B cell (primary cell): Measurements from ENCODE around the gene NOTCH4. TPM values are rescaled to one million over a fixed set of nuclear protein-coding genes. Genes with fewer than 3 reads are reported as not detected.

Experiments used
- ATAC-seq: fragments of 200-7000 bp; cut with Tn5 transposase; one replicate; pipeline ENCODE4 v1.10.0; 2021; ENCODE audit warnings: low read depth, mild to moderate bottlenecking, moderate number of reproducible peaks, moderate library complexity
- CTCF ChIA-PET: fragments of 350-600 bp; sonication (Branson Sonifier 250); formaldehyde crosslinking; loops from one replicate; lab custom pipeline; 2021; ENCODE audit warnings: antibody characterized with exemption, inconsistent platforms; lab: Charles Lee
- POLR2A ChIA-PET: fragments of 350-600 bp; sonication (Branson Sonifier 250); formaldehyde crosslinking; loops from one replicate; lab custom pipeline; 2021; ENCODE audit warnings: antibody characterized with exemption; lab: Charles Lee
- DNase-seq: peaks from one replicate; pipeline ENCODE4 v3.0.0; 2013
- H2AFZ ChIP-seq: 2 replicates; pipeline ENCODE4 v1.6.1; 2012; ENCODE audit warnings: mild to moderate bottlenecking, low read depth, low read length; ENCODE audit not compliant: insufficient read depth, poor library complexity, severe bottlenecking
- H3K27ac ChIP-seq, 2 donors: 1 replicate in 1 of 2; 2 replicates in 1 of 2; pipeline ENCODE4 v1.5.1; 2012 to 2013; ENCODE audit warnings: low read length in 2 of 2, mild to moderate bottlenecking in 2 of 2, moderate library complexity in 1 of 2
- H3K27me3 ChIP-seq, 4 experiments: fragments of 200-600 bp in 1 of 4; sonication (generic) in 1 of 4; replicated peaks in 1 of 4; 1 replicate in 2 of 4; 2 replicates in 2 of 4; pipeline versions ENCODE4 v1.6.1 to v1.7.0; 2013 to 2016; ENCODE audit warnings: low read length in 3 of 4, mild to moderate bottlenecking in 2 of 4, mixed read lengths in 1 of 4, moderate library complexity in 1 of 4; ENCODE audit not compliant: insufficient read depth in 4 of 4, control insufficient read depth in 3 of 4; ENCODE audit errors: control extremely low read depth in 1 of 4
- H3K36me3 ChIP-seq, 2 experiments: replicated peaks in 1 of 2; 1 replicate in 1 of 2; 2 replicates in 1 of 2; pipeline versions ENCODE4 v1.6.1 to v1.7.1; 2013; ENCODE audit warnings: low read length in 1 of 2; ENCODE audit not compliant: insufficient read depth in 2 of 2, control insufficient read depth in 1 of 2; ENCODE audit errors: control extremely low read depth in 1 of 2, extremely low read depth in 1 of 2
- H3K4me1 ChIP-seq, 2 donors: fragments of 200-600 bp in 1 of 2; sonication (generic) in 1 of 2; 1 replicate in 1 of 2; 2 replicates in 1 of 2; pipeline versions ENCODE4 v1.5.1 to v1.6.1; 2013 to 2017; ENCODE audit warnings: low read length in 2 of 2; ENCODE audit not compliant: control insufficient read depth in 2 of 2, insufficient read depth in 2 of 2
- H3K4me2 ChIP-seq: replicated peaks from 2 replicates; pipeline ENCODE3; 2012; ENCODE audit warnings: mild to moderate bottlenecking, low read depth, low read length; ENCODE audit not compliant: poor library complexity, severe bottlenecking
- H3K4me3 ChIP-seq, 5 experiments: fragments of 200-600 bp in 1 of 5; sonication (generic) in 1 of 5; 1 replicate in 3 of 5; 2 replicates in 2 of 5; pipeline versions ENCODE4 v1.5.1 to v1.7.0; 2011 to 2016; ENCODE audit warnings: low read length in 4 of 5, mild to moderate bottlenecking in 4 of 5, low read depth in 2 of 5, control low read depth in 1 of 5, moderate library complexity in 1 of 5; ENCODE audit not compliant: insufficient read depth in 1 of 5; ENCODE audit errors: control extremely low read depth in 1 of 5, extremely low read depth in 1 of 5
- H3K79me2 ChIP-seq: fragments of 200-600 bp; sonication (generic); one replicate; pipeline ENCODE4 v1.6.0; 2016; ENCODE audit warnings: low read length; ENCODE audit not compliant: control insufficient read depth, insufficient read depth
- H3K9ac ChIP-seq: fragments of 200-600 bp; sonication (generic); 2 replicates; pipeline ENCODE4 v1.6.1; 2017; ENCODE audit warnings: mild to moderate bottlenecking, low read length, moderate library complexity
- H3K9me3 ChIP-seq, 3 donors: one replicate each; pipeline versions ENCODE4 v1.6.1 to v1.7.1; 2013; ENCODE audit warnings: low read length in 2 of 3; ENCODE audit not compliant: control insufficient read depth in 2 of 3, insufficient read depth in 1 of 3; ENCODE audit errors: control extremely low read depth in 1 of 3
- H4K20me1 ChIP-seq: 2 replicates; pipeline ENCODE4 v1.6.0; 2012; ENCODE audit warnings: mild to moderate bottlenecking, low read length; ENCODE audit not compliant: insufficient read depth, control insufficient read depth, poor library complexity, severe bottlenecking
- H3K27ac Mint-ChIP-seq: one replicate; pipeline ENCODE4 v1.8.0; 2021; ENCODE audit warnings: mixed read lengths
- H3K27me3 Mint-ChIP-seq: one replicate; pipeline ENCODE4 v1.8.0; 2021; ENCODE audit warnings: mixed read lengths
- H3K4me1 Mint-ChIP-seq: one replicate; pipeline ENCODE4 v1.8.0; 2021; ENCODE audit warnings: mixed read lengths
- H3K4me3 Mint-ChIP-seq: one replicate; pipeline ENCODE4 v1.8.0; 2021; ENCODE audit warnings: mixed read lengths
- H3K9me3 Mint-ChIP-seq: one replicate; pipeline ENCODE4 v1.8.0; 2022; ENCODE audit warnings: mixed read lengths; ENCODE audit not compliant: insufficient read depth
- CTCF ChIP-seq: fragments of 200-600 bp; IDR thresholded peaks from one replicate; pipeline ENCODE4 v1.8.0; 2022; ENCODE audit warnings: antibody characterized with exemption, mild to moderate bottlenecking
- EZH2 ChIP-seq: IDR thresholded peaks from 2 replicates; pipeline ENCODE4 v1.6.1; 2012; ENCODE audit warnings: borderline replicate concordance, low read depth, mild to moderate bottlenecking, moderate library complexity, low read length; ENCODE audit not compliant: insufficient read depth, poor library complexity, severe bottlenecking
- WGBS: methylation state at CpG from one replicate; pipeline ENCODE4 v1.1.5; 2013; ENCODE audit warnings: missing lambda C conversion rate; ENCODE audit not compliant: insufficient coverage; 5-methylcytosine and 5-hydroxymethylcytosine counted together
- intact Hi-C: fragments of 100-400 bp; cut with micrococcal nuclease; formaldehyde crosslinking; loops from one replicate; pipeline ENCODE4 v1.10.0; 2022
- polyA plus RNA-seq: library from polyadenylated mRNA; depleted of rRNA; stranded (reverse); fragments of >200 nt; gene quantifications from 2 replicates; pipeline ENCODE4 v1.2.3, GENCODE V29; 2012
- total RNA-seq, 2 donors: library from RNA; stranded (reverse); fragments of 120-200 nt in 1 of 2; gene quantifications; 1 replicate in 1 of 2; 2 replicates in 1 of 2; pipeline versions ENCODE4 v1.2.3 to v1.2.4, GENCODE V29; 2013 to 2022

The NOTCH4 gene
- total and polyA plus RNA-seq, 2 donors (not counting 1 experiment from before 2014, with no cell fraction given), result 6.3 to 10.3 TPM

- Histone ChIP-seq H3K4me1 (peaks cover under 1 to 3% of the 10 kb centered on the region in 2 donors), H4K20me1 (no peaks in the 10 kb centered on the region), H3K9ac (no peak overlapping the region), H3K9me3 (no peaks in the 10 kb centered on the region), H3K27me3 (peaks cover 0 to 8% (median 2%) of the 10 kb centered on the region in 4 experiments), H3K27ac (no peak overlapping the region), H3K79me2 (no peaks in the 10 kb centered on the region), H3K36me3 (no peaks in the 10 kb centered on the region), H2AFZ (no peak overlapping the region), H3K4me3 (no peak overlapping the region), H3K4me2 (no peak overlapping the region)
- H3K27me3 Mint-ChIP-seq, result peaks cover 8% of the 10 kb centered on the region
- no peak overlapping the region for H3K27ac Mint-ChIP-seq
- no peak for DNase-seq
- intact Hi-C loops, result no loop called here
- no peak overlapping the region for H3K4me3 Mint-ChIP-seq
- peaks cover 4% of the 10 kb centered on the region for H3K4me1 Mint-ChIP-seq
- POLR2A ChIA-PET, result no interaction called here
- H3K9me3 Mint-ChIP-seq, result no peaks in the 10 kb centered on the region
- ATAC-seq, result no peak
- TF ChIP-seq CTCF (no peak), EZH2 (no peak)
- CTCF ChIA-PET, result no interaction called here
- 77% methylated on average over 7 of the region's 9 CpGs for WGBS
These were observed 21.7 kb downstream of the NOTCH4 start for GRCh38 chr6:32202186-32202585.

GRCh38 chr6:32200711-32201475, 23.0 kb downstream of the NOTCH4 start:
- H3K79me2 ChIP-seq, result no peaks in the 10 kb centered on the region
- intact Hi-C loops, result no loop called here
- H3K9ac ChIP-seq, result no peak overlapping the region
- ChIA-PET CTCF (no interaction called here), POLR2A (no interaction called here)
- H3K4me3 ChIP-seq, result no peak overlapping the region
- H4K20me1 ChIP-seq, result no peaks in the 10 kb centered on the region
- Mint-ChIP-seq H3K9me3 (no peaks in the 10 kb centered on the region), H3K4me1 (peaks cover 13% of the 10 kb centered on the region), H3K4me3 (no peak overlapping the region), H3K27me3 (peaks cover 8% of the 10 kb centered on the region), H3K27ac (no peak overlapping the region)
- no peak overlapping the region for H2AFZ ChIP-seq
- no peaks in the 10 kb centered on the region for H3K9me3 ChIP-seq
- DNase-seq, result no peak
- no peaks in the 10 kb centered on the region for H3K36me3 ChIP-seq
- H3K4me1 ChIP-seq, result peaks cover 6 to 12% of the 10 kb centered on the region in 2 donors
- no peak overlapping the region for H3K27ac ChIP-seq
- no peak for TF ChIP-seq EZH2
- TF ChIP-seq CTCF, result no peak
- no peak overlapping the region for H3K4me2 ChIP-seq
- no peak for ATAC-seq
- WGBS, result 95% methylated on average over 11 of the region's 13 CpGs
- H3K27me3 ChIP-seq, result peaks cover 0 to 8% (median 2%) of the 10 kb centered on the region in 4 experiments
